Keratinocyte (primary cell): ENCODE results near the gene HDAC3. TPM values are rescaled to one million over a fixed set of nuclear protein-coding genes. Genes with fewer than 3 reads are reported as not detected.

Experiments
- DNase-seq: peaks from one replicate; pipeline ENCODE4 v3.0.0-alpha.2; 2011; ENCODE audit warnings: low read depth, missing footprints, low spot score
- FAIRE-seq: peaks from 2 replicates; lab custom pipeline; 2011; peaks lifted over from hg19 to GRCh38; lab: Jason Lieb, UNC
- H2AFZ ChIP-seq: 2 replicates; pipeline ENCODE4 v1.6.0; 2012; ENCODE audit warnings: low read length, control low read depth, inconsistent platforms; ENCODE audit not compliant: control insufficient read depth
- H3K27ac ChIP-seq: 2 replicates; pipeline ENCODE4 v1.5.1; 2011; ENCODE audit warnings: low read length; ENCODE audit not compliant: control insufficient read depth, insufficient read depth
- H3K27me3 ChIP-seq: 3 replicates; pipeline ENCODE4 v1.6.0; 2011; ENCODE audit warnings: low read length; ENCODE audit not compliant: control insufficient read depth, insufficient read depth; ENCODE audit errors: extremely low read depth
- H3K36me3 ChIP-seq, 2 experiments: 2 replicates in 1 of 2; 3 replicates in 1 of 2; pipeline ENCODE4 v1.5.1; 2011; ENCODE audit warnings: low read length in 2 of 2, mild to moderate bottlenecking in 1 of 2; ENCODE audit not compliant: control insufficient read depth in 2 of 2, insufficient read depth in 2 of 2; ENCODE audit errors: extremely low read depth in 1 of 2
- H3K4me1 ChIP-seq: 3 replicates; pipeline ENCODE4 v1.5.1; 2011; ENCODE audit warnings: low read length; ENCODE audit not compliant: control insufficient read depth, insufficient read depth; ENCODE audit errors: extremely low read depth
- H3K4me2 ChIP-seq: 3 replicates; pipeline ENCODE4 v1.6.0; 2011; ENCODE audit warnings: low read depth, low read length; ENCODE audit not compliant: control insufficient read depth, insufficient read depth; ENCODE audit errors: extremely low read depth
- H3K4me3 ChIP-seq, 3 experiments: fragments of 200-600 bp in 1 of 3; sonication (generic) in 1 of 3; 2 replicates in 2 of 3; 3 replicates in 1 of 3; pipeline ENCODE4 v1.5.1; 2011 to 2016; ENCODE audit warnings: low read length in 3 of 3, mild to moderate bottlenecking in 3 of 3, control low read depth in 2 of 3, inconsistent platforms in 1 of 3, low read depth in 1 of 3, mixed read lengths in 1 of 3, mixed run types in 1 of 3, moderate library complexity in 1 of 3; ENCODE audit not compliant: control insufficient read depth in 2 of 3, insufficient read depth in 2 of 3; ENCODE audit errors: extremely low read depth in 1 of 3
- H3K79me2 ChIP-seq: 2 replicates; pipeline ENCODE4 v1.6.0; 2012; ENCODE audit warnings: low read length; ENCODE audit not compliant: control insufficient read depth, insufficient read depth
- H3K9ac ChIP-seq: 3 replicates; pipeline ENCODE4 v1.6.0; 2011; ENCODE audit warnings: low read length; ENCODE audit not compliant: control insufficient read depth, insufficient read depth; ENCODE audit errors: extremely low read depth
- H3K9me1 ChIP-seq: 3 replicates; pipeline ENCODE4 v1.6.0; 2011; ENCODE audit warnings: low read length; ENCODE audit not compliant: control insufficient read depth, insufficient read depth; ENCODE audit errors: extremely low read depth
- H3K9me3 ChIP-seq: 2 replicates; pipeline ENCODE4 v1.5.1; 2012; ENCODE audit warnings: low read depth, low read length; ENCODE audit not compliant: control insufficient read depth
- H4K20me1 ChIP-seq: 3 replicates; pipeline ENCODE4 v1.6.0; 2011; ENCODE audit warnings: low read length; ENCODE audit not compliant: control insufficient read depth, insufficient read depth; ENCODE audit errors: extremely low read depth
- CTCF ChIP-seq, 3 experiments: IDR thresholded peaks in 1 of 3; conservative IDR thresholded peaks in 1 of 3; optimal IDR thresholded peaks in 1 of 3; 2 replicates in 2 of 3; 3 replicates in 1 of 3; pipeline versions ENCODE3 to v1.5.1; 2011; ENCODE audit warnings: low read length in 3 of 3, mild to moderate bottlenecking in 3 of 3, moderate library complexity in 2 of 3, control low read depth in 1 of 3, inconsistent platforms in 1 of 3; ENCODE audit not compliant: insufficient read depth in 2 of 3; ENCODE audit errors: extremely low read depth in 1 of 3
- EZH2 ChIP-seq: IDR thresholded peaks from one replicate; pipeline ENCODE4 v1.6.1; 2012; ENCODE audit warnings: inconsistent platforms, mild to moderate bottlenecking, low read length, moderate library complexity
- dilution Hi-C: fragments of 300-500 bp; cut with MboI; formaldehyde crosslinking; loops from one replicate; pipeline ENCODE4 v1.7.0; 2020; ENCODE audit warnings: low sequenced_read_pairs; ENCODE audit not compliant: extremely low pct_ligation_motif_present
- polyA plus RNA-seq, 5 experiments: library from polyadenylated mRNA; depleted of rRNA in 3 of 5; stranded (reverse) in 3 of 5; stranded (forward) in 1 of 5; unstranded in 1 of 5; fragments of >200 nt; gene quantifications; 1 replicate in 1 of 5; 2 replicates in 3 of 5; 3 replicates in 1 of 5; pipeline versions ENCODE4 v1.2.1 to v1.2.3, GENCODE V29; 2011 to 2012; ENCODE audit warnings: missing spikeins in 2 of 5, low read depth in 1 of 5, low replicate concordance in 1 of 5

HDAC3 gene
- polyA plus RNA-seq, 1 donor (not counting 4 experiments of a cell fraction or from before 2014, with no cell fraction given), result 97.4 TPM

GRCh38 chr5:141663506-141663905 is 26.9 kb upstream of the HDAC3 start:
- FAIRE-seq, result no peak
- H3K9me3 ChIP-seq, result no peaks in the 10 kb centered on the region

GRCh38 chr5:141662028-141662427 is 25.4 kb upstream of the HDAC3 start:
- H2AFZ ChIP-seq, result no peak overlapping the region
- dilution Hi-C loops, result no loop called here
- no peak overlapping the region for H3K9ac ChIP-seq
- TF ChIP-seq EZH2 (no peak), CTCF (optimal IDR thresholded peaks at IDR 0.05 in 1 of 3, IDR thresholded peaks at IDR 0.05 in 1 of 3, conservative IDR thresholded peaks at IDR 0.05 in 1 of 3; ENCODE audit: extremely low read depth in 1 of 3, insufficient read depth in 2 of 3, low read length in 3 of 3) (no peak)
- H3K27ac ChIP-seq, result no peak overlapping the region
- H3K9me1 ChIP-seq, result no peaks in the 10 kb centered on the region
- no peaks in the 10 kb centered on the region for H4K20me1 ChIP-seq
- no peaks in the 10 kb centered on the region for H3K27me3 ChIP-seq
- peaks cover 7% of the 10 kb centered on the region for H3K4me1 ChIP-seq
- no peak overlapping the region for H3K4me2 ChIP-seq
- DNase-seq (no peak), FAIRE-seq (no peak)
- H3K4me3 ChIP-seq, result no peak overlapping the region
- no peaks in the 10 kb centered on the region for H3K79me2 ChIP-seq
- H3K9me3 ChIP-seq, result no peaks in the 10 kb centered on the region
- no peaks in the 10 kb centered on the region for H3K36me3 ChIP-seq

More at GRCh38 chr5:141663506-141663905, 26.9 kb upstream of the HDAC3 start:
- Histone ChIP-seq H3K9me1 (no peaks in the 10 kb centered on the region), H3K4me2 (no peak overlapping the region), H4K20me1 (no peaks in the 10 kb centered on the region), H3K79me2 (no peaks in the 10 kb centered on the region), H3K9ac (no peak overlapping the region), H3K27ac (no peak overlapping the region), H3K4me3 (no peak overlapping the region), H3K4me1 (no peaks in the 10 kb centered on the region), H2AFZ (no peak overlapping the region), H3K36me3 (no peaks in the 10 kb centered on the region), H3K27me3 (no peaks in the 10 kb centered on the region)
- no peak for DNase-seq
- dilution Hi-C loops, result no loop called here
- TF ChIP-seq EZH2, result no peak
- no peak for TF ChIP-seq CTCF (optimal IDR thresholded peaks at IDR 0.05 in 1 of 3, IDR thresholded peaks at IDR 0.05 in 1 of 3, conservative IDR thresholded peaks at IDR 0.05 in 1 of 3; ENCODE audit: extremely low read depth in 1 of 3, insufficient read depth in 2 of 3, low read length in 3 of 3)
